Thymus (tissue), 11 donors: ENCODE data around the gene MEF2B. TPM values are rescaled to one million over a fixed set of nuclear protein-coding genes. Genes with fewer than 3 reads are reported as not detected.
"Not testable (repeated sequence)": the region's sequence is repeated elsewhere in the genome, so short reads cannot be mapped to it uniquely, and the experiment has no call there.

Experiments used
- DNase-seq, 9 donors: peaks; one replicate each; pipeline ENCODE4 v3.0.0-alpha.2; 2013; ENCODE audit warnings: low spot score in 9 of 9, low read depth in 6 of 9, missing footprints in 1 of 9
- H3K27ac ChIP-seq, 2 donors: one replicate each; pipeline ENCODE4 v1.5.1; 2013; ENCODE audit warnings: control low read depth in 1 of 2, low read depth in 1 of 2, low read length in 1 of 2, mild to moderate bottlenecking in 1 of 2, moderate library complexity in 1 of 2
- H3K27me3 ChIP-seq, 2 donors: one replicate each; pipeline ENCODE4 v1.5.1; 2013; ENCODE audit warnings: low read length in 1 of 2; ENCODE audit not compliant: control insufficient read depth in 2 of 2, insufficient read depth in 1 of 2
- H3K36me3 ChIP-seq, 2 donors: one replicate each; pipeline ENCODE4 v1.5.1; 2013; ENCODE audit warnings: low read length in 1 of 2, mild to moderate bottlenecking in 1 of 2, moderate library complexity in 1 of 2; ENCODE audit not compliant: control insufficient read depth in 2 of 2, insufficient read depth in 2 of 2
- H3K4me1 ChIP-seq, 2 donors: one replicate each; pipeline ENCODE4 v1.5.1; 2013; ENCODE audit warnings: low read length in 2 of 2; ENCODE audit not compliant: control insufficient read depth in 2 of 2, insufficient read depth in 2 of 2
- H3K4me3 ChIP-seq, 2 donors: one replicate each; pipeline ENCODE4 v1.5.1; 2013; ENCODE audit warnings: low read length in 2 of 2, control low read depth in 1 of 2, mild to moderate bottlenecking in 1 of 2
- H3K9me3 ChIP-seq, 2 donors: one replicate each; pipeline ENCODE4 v1.5.1; 2013; ENCODE audit warnings: low read length in 1 of 2, mild to moderate bottlenecking in 1 of 2; ENCODE audit not compliant: control insufficient read depth in 2 of 2, insufficient read depth in 1 of 2
- WGBS: extraction: QIAGEN DNeasy Blood & Tissue Kit; methylation state at CpG from one replicate; pipeline ENCODE4 v1.1.7; 2013; 5-methylcytosine and 5-hydroxymethylcytosine counted together
- polyA plus RNA-seq: library from polyadenylated mRNA; stranded (reverse); fragments of 200-250 nt; gene quantifications from one replicate; pipeline ENCODE4 v1.2.3, GENCODE V29; 2013
- total RNA-seq: library from RNA; stranded (reverse); fragments of 120-200 nt; gene quantifications from one replicate; pipeline ENCODE4 v1.2.4, GENCODE V29; 2013
- donor health status: healthy.

The MEF2B gene
- total and polyA plus RNA-seq, 2 donors: 0.42 to 2.1 TPM

DNA sequence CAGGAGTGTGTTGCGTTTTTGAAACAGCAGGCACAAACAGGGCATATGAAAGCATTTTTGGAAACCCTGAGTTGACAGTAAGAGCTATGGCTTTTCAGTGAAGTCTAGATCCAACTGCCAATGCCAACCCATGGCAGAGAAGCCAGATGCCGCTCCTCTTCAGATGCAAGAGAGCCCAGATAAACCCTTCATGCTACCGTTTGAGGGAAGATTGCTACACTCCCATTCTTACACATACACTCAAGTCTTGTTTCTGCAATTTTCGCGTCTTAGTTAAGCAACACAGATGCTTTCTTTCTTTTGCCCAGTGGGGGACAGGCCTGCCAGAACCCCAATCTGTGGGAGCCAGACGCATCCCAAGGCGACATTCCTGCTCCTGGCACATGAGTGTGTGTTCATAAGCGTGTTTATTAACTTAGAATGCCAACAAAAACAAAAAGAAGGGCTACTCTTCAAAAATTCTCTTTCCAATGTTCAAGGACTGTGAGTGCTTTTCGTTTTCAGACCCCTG is 11.5 kb upstream of the MEF2B start:
- Histone ChIP-seq H3K36me3 (peaks cover 34 to 48% of the 10 kb centered on the region in 2 donors), H3K9me3 (peaks cover 0 to 15% of the 10 kb centered on the region in 2 donors), H3K27ac (no peak overlapping the region), H3K4me3 (no peak overlapping the region), H3K27me3 (no peaks in the 10 kb centered on the region), H3K4me1 (no peaks in the 10 kb centered on the region)
- DNase-seq: no peak
- WGBS: 97% methylated on average over 9 of the region's 9 CpGs

DNA sequence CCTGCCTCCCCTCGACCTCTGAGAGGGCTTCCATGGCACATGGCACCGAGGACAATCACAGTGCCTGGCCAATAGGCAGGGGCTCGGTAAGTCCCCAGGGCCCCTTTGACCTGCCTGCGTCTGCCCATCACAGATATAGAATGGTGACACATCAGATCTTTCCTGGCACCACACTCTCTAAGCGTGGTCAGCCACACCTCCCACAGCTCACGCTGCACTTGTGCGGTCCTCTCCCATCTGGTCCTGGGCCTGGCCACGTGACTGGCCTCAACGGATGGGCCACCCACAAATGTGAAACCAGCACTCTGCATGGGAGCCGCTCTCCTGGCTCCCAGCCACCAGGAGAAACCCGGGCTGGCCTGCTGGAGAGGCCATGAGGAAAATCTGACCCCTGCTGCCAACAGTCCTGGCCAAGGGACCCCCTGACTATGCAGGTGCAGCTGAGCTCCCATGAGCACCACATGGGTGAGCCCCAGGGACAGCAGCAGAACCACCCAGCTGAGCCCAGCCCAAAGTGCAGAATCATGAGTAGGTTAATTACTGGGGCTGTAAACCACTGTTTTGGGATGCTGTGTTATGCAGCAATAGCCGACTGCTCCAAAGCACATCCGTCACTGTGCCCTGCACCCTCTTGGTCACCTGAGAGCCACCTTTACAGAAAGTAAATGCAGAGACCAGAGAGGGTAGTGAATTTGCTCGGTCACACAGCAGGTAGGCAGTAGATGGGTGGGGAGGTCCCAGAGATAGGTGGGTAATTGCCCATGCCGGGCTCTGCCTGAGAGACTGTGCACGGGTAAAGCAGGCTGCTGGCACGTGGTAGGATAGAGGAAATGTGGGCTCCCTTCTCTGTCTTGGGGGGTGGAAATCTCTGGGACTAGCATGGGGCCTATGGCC is 9.7 kb upstream of the MEF2B start:
- DNase-seq: no peak
- 95% methylated on average over 17 of the region's 17 CpGs for WGBS
- Histone ChIP-seq H3K36me3 (peaks cover 29 to 46% of the 10 kb centered on the region in 2 donors), H3K4me1 (peaks cover 0 to 2% of the 10 kb centered on the region in 2 donors), H3K9me3 (peaks cover 0 to 15% of the 10 kb centered on the region in 2 donors), H3K27ac (no peak overlapping the region), H3K27me3 (no peaks in the 10 kb centered on the region), H3K4me3 (no peak overlapping the region)

DNA sequence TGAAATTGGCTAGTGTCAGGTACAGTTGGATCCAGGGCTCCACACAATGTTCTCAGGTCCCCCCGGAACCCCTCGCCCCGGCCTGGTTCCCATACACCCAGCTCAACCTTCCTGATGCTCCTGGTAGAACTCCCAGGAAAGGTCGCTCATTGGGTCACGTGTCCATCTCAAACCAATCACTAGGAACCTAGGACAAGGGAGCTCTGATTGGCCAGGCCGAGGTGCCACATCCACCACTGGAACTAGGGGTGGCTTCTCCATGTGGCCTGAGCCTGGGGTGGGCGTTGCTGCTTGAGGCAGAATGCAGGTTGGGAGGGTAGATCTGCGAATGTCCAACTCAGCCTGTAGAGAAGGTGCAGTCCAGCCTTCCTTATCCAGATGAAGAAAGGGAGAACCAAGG is 6.9 kb upstream of the MEF2B start:
- Histone ChIP-seq H3K4me1 (peaks cover 0 to 2% of the 10 kb centered on the region in 2 donors), H3K4me3 (no peak overlapping the region), H3K27me3 (no peaks in the 10 kb centered on the region), H3K36me3 (peaks cover 20 to 38% of the 10 kb centered on the region in 2 donors), H3K27ac (no peak overlapping the region), H3K9me3 (peaks cover 0 to 15% of the 10 kb centered on the region in 2 donors)
- WGBS: 92% methylated on average over 8 of the region's 8 CpGs
- DNase-seq: no peak

DNA sequence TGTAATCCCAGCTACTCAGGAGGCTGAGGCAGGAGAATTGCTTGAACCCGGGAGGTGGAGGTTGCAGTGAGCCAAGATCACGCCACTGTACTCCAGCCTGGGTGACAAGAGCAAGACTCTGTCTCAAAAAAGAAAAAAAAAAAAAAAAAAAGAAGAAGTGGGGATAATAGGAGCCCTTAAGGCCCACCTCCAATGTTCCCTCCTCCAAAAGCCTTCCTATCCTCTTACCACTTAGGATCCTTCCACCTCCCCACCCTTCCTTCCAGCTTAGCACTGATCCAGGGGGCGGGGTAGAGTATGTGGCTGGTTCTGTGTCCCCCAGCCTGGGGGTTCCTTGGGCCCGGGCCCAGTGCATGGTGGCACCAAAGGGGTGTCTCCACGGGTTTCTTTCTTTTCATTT is 3.2 kb upstream of the MEF2B start:
- not testable (repeated sequence) for H3K27ac ChIP-seq, H3K4me3 ChIP-seq, H3K27me3 ChIP-seq, DNase-seq, H3K9me3 ChIP-seq
- Histone ChIP-seq H3K36me3 (peaks cover 7 to 16% of the 10 kb centered on the region in 2 donors), H3K4me1 (peaks cover 5 to 15% of the 10 kb centered on the region in 2 donors)
- WGBS: 97% methylated on average over 5 of the region's 5 CpGs

DNA sequence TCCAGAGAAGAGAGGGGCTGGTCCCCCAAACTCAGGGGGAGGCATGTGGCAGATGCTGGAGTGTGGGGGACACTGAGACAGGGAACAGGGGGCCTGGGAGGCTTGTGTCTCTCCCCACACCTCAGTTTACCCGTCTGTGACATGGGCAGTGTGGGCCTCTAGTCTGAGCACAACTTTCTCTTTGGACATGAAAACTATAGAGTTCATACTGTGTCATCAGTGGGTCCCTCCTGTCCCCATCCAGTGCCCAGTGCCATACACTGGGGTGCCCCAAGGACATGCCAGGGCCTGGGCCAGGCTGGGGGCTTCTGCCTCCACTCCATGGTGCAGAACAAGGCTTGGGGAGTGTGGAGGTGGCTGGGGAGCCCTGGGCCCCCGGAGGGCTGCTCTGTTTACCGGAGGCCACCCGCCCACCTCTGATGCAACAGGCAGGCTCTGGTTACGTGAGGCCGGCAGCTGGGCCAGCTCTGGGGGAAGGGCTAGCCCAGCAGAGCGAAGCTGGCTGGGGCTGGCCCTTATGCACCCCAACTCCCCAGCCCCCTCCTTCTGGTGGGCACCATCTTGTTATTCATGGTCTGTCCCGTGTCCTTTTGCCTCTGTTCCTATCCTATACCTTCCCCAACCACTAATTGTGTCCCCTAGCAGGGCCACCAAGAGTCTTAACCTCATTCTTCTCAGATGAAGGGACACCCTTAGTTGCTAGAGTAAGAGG is 1.9 kb upstream of the MEF2B start:
- no peak overlapping the region for H3K27ac ChIP-seq
- WGBS: 81% methylated on average over 8 of the region's 8 CpGs
- no peak overlapping the region for H3K4me3 ChIP-seq
- no peak for DNase-seq
- peaks cover 5 to 15% of the 10 kb centered on the region in 2 donors for H3K4me1 ChIP-seq
- no peaks in the 10 kb centered on the region for H3K9me3 ChIP-seq
- H3K36me3 ChIP-seq: peaks cover 7 to 8% of the 10 kb centered on the region in 2 donors
- peaks cover 0 to 7% of the 10 kb centered on the region in 2 donors for H3K27me3 ChIP-seq

DNA sequence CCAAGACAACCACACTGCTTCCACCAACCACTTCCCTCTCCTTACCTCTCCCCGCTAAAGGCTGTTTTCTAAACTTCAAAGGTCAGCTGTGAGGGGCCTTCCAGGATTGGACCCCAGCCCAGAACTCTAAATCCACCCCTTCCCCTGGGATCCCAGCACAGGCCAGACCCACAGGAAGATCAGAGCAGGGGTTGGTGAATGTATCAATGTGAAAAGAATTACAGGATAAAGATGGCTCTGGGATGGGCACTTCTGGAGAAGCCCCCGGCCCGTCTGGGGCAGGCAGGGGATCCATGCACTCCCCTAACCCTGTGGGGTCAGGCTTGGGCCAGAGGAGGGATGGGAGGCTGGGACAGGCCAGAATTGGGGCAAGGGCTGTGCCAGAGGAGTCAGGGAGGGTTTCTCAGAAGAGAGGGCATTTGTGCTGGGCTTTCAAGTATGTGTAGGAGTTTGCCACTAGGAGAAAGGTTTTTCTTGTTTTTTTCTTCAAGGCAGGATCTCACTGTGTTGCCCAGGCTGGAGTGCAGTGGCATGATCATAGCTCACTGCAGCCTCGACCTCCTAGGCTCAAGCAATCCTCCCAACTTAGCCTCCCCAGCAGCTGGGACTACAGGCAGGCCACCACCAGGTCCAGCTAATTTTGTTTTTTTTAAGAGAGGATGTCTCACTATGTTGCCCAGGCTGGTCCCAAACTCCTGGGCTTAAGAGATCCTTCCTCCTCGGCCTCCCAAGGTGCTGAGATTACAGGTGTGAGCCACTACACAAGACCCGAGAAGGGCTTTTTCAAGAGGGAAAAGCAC is 1.0 kb upstream of the MEF2B start:
- Histone ChIP-seq H3K27ac (no peak overlapping the region), H3K9me3 (no peaks in the 10 kb centered on the region), H3K4me1 (peaks cover 5 to 15% of the 10 kb centered on the region in 2 donors), H3K27me3 (peaks cover 0 to 7% of the 10 kb centered on the region in 2 donors), H3K36me3 (peaks cover 0 to 3% of the 10 kb centered on the region in 2 donors), H3K4me3 (no peak overlapping the region)
- no peak for DNase-seq
- WGBS: 94% methylated on average over 6 of the region's 6 CpGs

DNA sequence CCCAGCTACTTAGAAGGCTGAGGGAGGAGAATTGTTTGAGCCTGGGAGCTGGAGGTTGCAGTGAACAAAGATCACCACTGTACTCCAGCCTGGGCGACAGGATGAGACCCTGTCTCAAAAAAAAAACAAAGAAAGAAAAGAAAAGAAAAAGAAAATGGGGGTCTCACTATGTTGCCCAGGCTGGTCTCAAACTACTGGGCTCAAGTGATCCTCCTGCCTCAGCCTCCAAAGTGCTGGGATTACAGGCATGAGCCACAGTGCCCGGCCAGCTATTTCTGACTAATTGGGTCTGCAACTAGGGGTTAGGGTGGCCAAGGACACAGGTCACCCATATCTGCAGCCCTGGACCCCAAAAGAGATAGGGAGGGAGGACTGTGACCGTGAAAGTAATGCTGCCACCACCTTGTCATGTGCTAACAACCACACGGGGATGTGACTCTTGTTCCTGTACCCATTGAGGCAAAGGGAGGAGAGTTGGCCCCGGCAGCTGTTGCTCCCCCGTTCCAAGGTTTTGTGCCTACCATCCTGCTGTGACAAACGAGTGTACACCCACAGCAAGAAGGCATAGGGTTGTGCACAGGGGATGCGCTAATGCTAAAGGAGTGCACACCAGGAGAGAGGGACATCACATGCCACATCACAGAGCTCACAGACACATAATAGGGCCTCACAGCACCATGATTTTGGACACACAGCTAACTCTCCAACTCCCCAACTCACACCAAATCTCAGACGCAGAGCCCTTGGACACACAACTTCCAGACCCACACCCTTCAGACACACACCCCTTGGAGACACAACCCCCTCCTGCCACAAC is 619 bp downstream of the MEF2B start:
- no peak for DNase-seq
- H3K4me1 ChIP-seq: peaks cover 5 to 13% of the 10 kb centered on the region in 2 donors
- H3K4me3 ChIP-seq: peak overlapping the region in 1 of 2 donors; percentile 8
- H3K36me3 ChIP-seq: peaks cover 0 to 3% of the 10 kb centered on the region in 2 donors
- 92% methylated on average over 9 of the region's 9 CpGs for WGBS
- H3K9me3 ChIP-seq: no peaks in the 10 kb centered on the region
- H3K27me3 ChIP-seq: peaks cover 0 to 7% of the 10 kb centered on the region in 2 donors
- no peak overlapping the region for H3K27ac ChIP-seq

DNA sequence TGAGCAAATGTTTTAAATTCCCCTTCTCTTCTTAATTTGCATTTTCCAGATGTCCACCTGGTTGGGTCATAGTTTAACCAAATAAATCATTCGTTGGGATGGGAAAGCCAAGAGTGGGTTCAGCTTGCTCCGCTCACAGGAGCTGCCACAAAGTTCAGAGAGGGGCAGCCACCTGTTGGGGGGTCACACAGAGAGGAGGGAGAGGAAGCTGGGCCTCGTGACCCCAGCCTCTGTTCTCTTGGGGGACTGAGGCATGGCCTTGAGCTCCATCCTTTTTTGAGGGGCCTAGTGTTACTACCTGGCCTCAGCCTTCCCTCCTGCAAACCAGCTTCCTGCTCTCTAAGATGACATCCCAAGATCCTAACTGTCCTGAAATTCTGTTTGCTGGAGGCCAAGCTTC is 2.5 kb downstream of the MEF2B start:
- DNase-seq: no peak
- H3K9me3 ChIP-seq: peaks cover 0 to 3% of the 10 kb centered on the region in 2 donors
- no peak overlapping the region for H3K27ac ChIP-seq
- peaks cover 5 to 13% of the 10 kb centered on the region in 2 donors for H3K4me1 ChIP-seq
- H3K36me3 ChIP-seq: peaks cover 0 to 3% of the 10 kb centered on the region in 2 donors
- 91% methylated on average over 3 of the region's 3 CpGs for WGBS
- H3K27me3 ChIP-seq: peaks cover 0 to 7% of the 10 kb centered on the region in 2 donors
- no peak overlapping the region for H3K4me3 ChIP-seq
